Measurements from ENCODE around the gene FOSB. TPM values are rescaled to one million over a fixed set of nuclear protein-coding genes. Genes with fewer than 3 reads are reported as not detected.

Gene FOSB
- 13.3 and 29.3 TPM in 2 replicates for total RNA-seq (2022)
- percentile 97 among the genes with signal in this experiment for Bru-seq, nascent RNA
- percentile 57 among the genes with signal in this experiment for BruChase-seq, experiment 1, labeled RNA remaining after a 6-hour chase
- percentile 66 among the genes with signal in this experiment for BruChase-seq, experiment 2, labeled RNA remaining after a 2-hour chase
- long read RNA-seq, partial matches to known transcripts, result 5 of 10 reads
- long read RNA-seq, other reads (novel, unspliced or antisense), result 0 of 10 reads

- no peak for TF ChIP-seq CTCF (IDR thresholded peaks at IDR 0.05; ENCODE audit: unreplicated experiment)
- H3K36me3 Mint-ChIP-seq (ENCODE audit: insufficient read depth, unreplicated experiment), result peaks cover 54% of the 10 kb centered on the region
- CTCF ChIA-PET, result interaction anchor here (1.0 to 4.9 kb wide), 11 partner anchors 9 to 173 kb away, joined by 4 to 36 read pairs (median 6); partner anchors contain the start of gene PPP1R13L
Measured at GRCh38 chr19:45467456-45468158, at the start of gene FOSB. TSS of gene FOSB (plus strand) at chr19:45467996. CDS start at chr19:45468587, 591 bp downstream.

GRCh38 chr19:45418802-45419201 lies 49.0 kb upstream of the FOSB start:
- DNase-seq (ENCODE audit: unreplicated experiment), result no peak
- no peaks in the 10 kb centered on the region for H3K27me3 Mint-ChIP-seq (ENCODE audit: insufficient read depth, unreplicated experiment)
- H3K27ac Mint-ChIP-seq (ENCODE audit: low read depth, unreplicated experiment), result no peak overlapping the region
- CTCF ChIA-PET, result no interaction called here
- H3K36me3 Mint-ChIP-seq (ENCODE audit: insufficient read depth, unreplicated experiment), result peaks cover 73% of the 10 kb centered on the region
- BruUV-seq (replicated peaks), result no TSS peak
- H3K9me3 Mint-ChIP-seq (ENCODE audit: unreplicated experiment), result no peaks in the 10 kb centered on the region
- H3K4me3 Mint-ChIP-seq (ENCODE audit: unreplicated experiment), result no peak overlapping the region
- intact Hi-C loops (cut with micrococcal nuclease), result no loop called here
- POLR2A ChIA-PET, result no interaction called here
- TF ChIP-seq CTCF (IDR thresholded peaks at IDR 0.05; ENCODE audit: unreplicated experiment), result no peak
- H3K4me1 Mint-ChIP-seq (ENCODE audit: insufficient read depth, unreplicated experiment), result peaks cover 29% of the 10 kb centered on the region

More at GRCh38 chr19:45467456-45468158, at the start of gene FOSB:
- DNase-seq (ENCODE audit: unreplicated experiment), result peak; percentile 97
- Mint-ChIP-seq H3K9me3 (ENCODE audit: unreplicated experiment) (no peaks in the 10 kb centered on the region), H3K4me3 (ENCODE audit: unreplicated experiment) (peak within 1 kb of the TSS; percentile 82), H3K4me1 (ENCODE audit: insufficient read depth, unreplicated experiment) (no peaks in the 10 kb centered on the region), H3K27ac (ENCODE audit: low read depth, unreplicated experiment) (peak within 1 kb of the TSS; percentile 97), H3K27me3 (ENCODE audit: insufficient read depth, unreplicated experiment) (no peaks in the 10 kb centered on the region)
- POLR2A ChIA-PET, result interaction anchor here (0.6 to 6.5 kb wide), 18 partner anchors 9 to 1762 kb away, joined by 3 to 148 read pairs (median 4); partner anchors contain the start of genes BLOC1S3, EML2, PPP1R13L and TRAPPC6A
- no TSS peak for BruUV-seq (replicated peaks)
- intact Hi-C loops (cut with micrococcal nuclease), result loop anchor here (1.0 to 2.0 kb wide), 2 partner anchors 17 to 24 kb away; no protein-coding TSS in a partner anchor

GRCh38 chr19:45419396-45419795 lies 48.4 kb upstream of the FOSB start:
- Mint-ChIP-seq H3K27ac (ENCODE audit: low read depth, unreplicated experiment) (no peak overlapping the region), H3K4me3 (ENCODE audit: unreplicated experiment) (no peak overlapping the region), H3K4me1 (ENCODE audit: insufficient read depth, unreplicated experiment) (peaks cover 29% of the 10 kb centered on the region), H3K27me3 (ENCODE audit: insufficient read depth, unreplicated experiment) (no peaks in the 10 kb centered on the region), H3K9me3 (ENCODE audit: unreplicated experiment) (no peaks in the 10 kb centered on the region), H3K36me3 (ENCODE audit: insufficient read depth, unreplicated experiment) (peaks cover 67% of the 10 kb centered on the region)
- ChIA-PET POLR2A (interaction anchor here (0.6 kb wide), 1 partner anchor 15 kb away, joined by 3 read pairs; no protein-coding TSS in a partner anchor), CTCF (no interaction called here)
- no peak for TF ChIP-seq CTCF (IDR thresholded peaks at IDR 0.05; ENCODE audit: unreplicated experiment)
- DNase-seq (ENCODE audit: unreplicated experiment), result no peak
- BruUV-seq (replicated peaks), result no TSS peak
- intact Hi-C loops (cut with micrococcal nuclease), result no loop called here

GRCh38 chr19:45419895-45420294 lies 47.9 kb upstream of the FOSB start:
- H3K27ac Mint-ChIP-seq (ENCODE audit: low read depth, unreplicated experiment), result no peak overlapping the region
- peaks cover 62% of the 10 kb centered on the region for H3K36me3 Mint-ChIP-seq (ENCODE audit: insufficient read depth, unreplicated experiment)
- H3K4me3 Mint-ChIP-seq (ENCODE audit: unreplicated experiment), result no peak overlapping the region
- TF ChIP-seq CTCF (IDR thresholded peaks at IDR 0.05; ENCODE audit: unreplicated experiment), result no peak
- ChIA-PET POLR2A (interaction anchor here (0.6 kb wide), 1 partner anchor 16 kb away, joined by 3 read pairs; no protein-coding TSS in a partner anchor), CTCF (interaction anchor here (0.6 kb wide), 2 partner anchors 49 to 1349 kb away, joined by 3 read pairs; no protein-coding TSS in a partner anchor)
- no peaks in the 10 kb centered on the region for H3K9me3 Mint-ChIP-seq (ENCODE audit: unreplicated experiment)
- intact Hi-C loops (cut with micrococcal nuclease), result no loop called here
- H3K4me1 Mint-ChIP-seq (ENCODE audit: insufficient read depth, unreplicated experiment), result peaks cover 29% of the 10 kb centered on the region
- no TSS peak for BruUV-seq (replicated peaks)
- no peaks in the 10 kb centered on the region for H3K27me3 Mint-ChIP-seq (ENCODE audit: insufficient read depth, unreplicated experiment)
- DNase-seq (ENCODE audit: unreplicated experiment), result no peak
